PC-9 (cell line): ENCODE data around the gene TMEM237. TPM values are rescaled to one million over a fixed set of nuclear protein-coding genes. Genes with fewer than 3 reads are reported as not detected.
A peak's percentile ranks its signal among the peaks of the same experiment; 100 is the strongest.

Source experiments
- Bru-seq: library from RNA; stranded (reverse); fragments of 400-500 nt; gene quantifications from one replicate; lab custom pipeline; 2021; lab: Mats Ljungman, UMichigan
- BruChase-seq, 2 experiments: library from RNA; stranded (reverse); fragments of 400-500 nt; gene quantifications; one replicate each; lab custom pipeline; 2021; lab: Mats Ljungman, UMichigan
- BruUV-seq: library from RNA; stranded (reverse); fragments of 400-500 nt; replicated peaks from 2 replicates; lab custom pipeline; 2021; lab: Mats Ljungman, UMichigan
- CTCF ChIA-PET: fragments of 300-600 bp; sonication (Branson Sonifier 250); formaldehyde crosslinking; loops from one replicate; lab custom pipeline; 2022; ENCODE audit warnings: antibody characterized with exemption; lab: Charles Lee
- POLR2A ChIA-PET: fragments of 300-600 bp; sonication (Branson Sonifier 250); formaldehyde crosslinking; loops from one replicate; lab custom pipeline; 2022; ENCODE audit warnings: antibody characterized with exemption; ENCODE audit not compliant: unreplicated experiment; lab: Charles Lee
- DNase-seq, 2 experiments: peaks; one replicate each; pipeline versions ENCODE4 v3.0.0 to v3.0.0-alpha.2; 2015 to 2022; ENCODE audit warnings: mixed read lengths in 1 of 2
- H2AFZ ChIP-seq: fragments of 200-600 bp; sonication (generic); 2 replicates; pipeline ENCODE4 v1.8.1; 2017; ENCODE audit warnings: antibody characterized with exemption
- H3F3A ChIP-seq: fragments of 200-600 bp; sonication (generic); 2 replicates; pipeline ENCODE4 v1.8.1; 2017; ENCODE audit warnings: antibody characterized with exemption, mild to moderate bottlenecking, low read depth; ENCODE audit not compliant: insufficient read depth
- H3K27ac ChIP-seq: fragments of 200-600 bp; sonication (generic); 2 replicates; pipeline ENCODE4 v1.6.1; 2016; ENCODE audit warnings: mixed run types
- H3K27me3 ChIP-seq: fragments of 200-600 bp; sonication (generic); 2 replicates; pipeline ENCODE4 v1.6.1; 2016; ENCODE audit warnings: low read depth, mixed run types; ENCODE audit not compliant: insufficient read depth
- H3K36me3 ChIP-seq: fragments of 200-600 bp; sonication (generic); 2 replicates; pipeline ENCODE4 v1.6.1; 2016; ENCODE audit warnings: low read depth, mixed run types
- H3K4me1 ChIP-seq: fragments of 200-600 bp; sonication (generic); replicated peaks from 2 replicates; pipeline ENCODE4 v1.6.1; 2016; ENCODE audit warnings: mixed run types; ENCODE audit not compliant: insufficient read depth
- H3K4me2 ChIP-seq: fragments of 200-600 bp; sonication (generic); 2 replicates; pipeline ENCODE4 v1.6.1; 2017; ENCODE audit warnings: mixed run types
- H3K4me3 ChIP-seq: fragments of 200-600 bp; sonication (generic); 2 replicates; pipeline ENCODE4 v1.6.1; 2016; ENCODE audit warnings: mixed run types
- H3K79me2 ChIP-seq: fragments of 200-600 bp; sonication (generic); 2 replicates; pipeline ENCODE4 v1.6.1; 2017; ENCODE audit warnings: low read depth, mixed run types
- H3K9me2 ChIP-seq: fragments of 200-600 bp; sonication (generic); 2 replicates; pipeline ENCODE4 v1.8.1; 2017; ENCODE audit warnings: mild to moderate bottlenecking; ENCODE audit not compliant: insufficient read depth
- H3K9me3 ChIP-seq: fragments of 200-600 bp; sonication (generic); 2 replicates; pipeline ENCODE4 v1.8.1; 2016; ENCODE audit warnings: low read depth; ENCODE audit not compliant: insufficient read depth
- H4K20me1 ChIP-seq: fragments of 200-600 bp; sonication (generic); 2 replicates; pipeline ENCODE4 v1.8.1; 2017; ENCODE audit not compliant: insufficient read depth
- EZH2 ChIP-seq: fragments of 200-600 bp; sonication (generic); IDR thresholded peaks from 2 replicates; pipeline ENCODE4 v1.8.0; 2017; ENCODE audit warnings: antibody characterized with exemption, low read depth
- intact Hi-C: fragments of 100-400 bp; cut with micrococcal nuclease; formaldehyde crosslinking; loops from one replicate; pipeline ENCODE4 v1.10.0; 2022; ENCODE audit not compliant: unreplicated experiment
- long read RNA-seq: library from polyadenylated mRNA; stranded (forward); transcript quantifications from one replicate; pipeline ENCODE4 v2.0.0, GENCODE V29; 2022
- total RNA-seq: library from RNA; stranded (reverse); gene quantifications from 2 replicates; pipeline ENCODE4 v1.2.3, GENCODE V29; 2021
- TF ChIP-seq, protein P1 (sequence below): fragments of 200-600 bp; sonication (generic); conservative IDR thresholded peaks from 2 replicates; pipeline ENCODE4 v1.6.1; 2017; ENCODE audit warnings: mixed run types, antibody characterized with exemption, mild to moderate bottlenecking, moderate library complexity

Gene TMEM237, protein sequence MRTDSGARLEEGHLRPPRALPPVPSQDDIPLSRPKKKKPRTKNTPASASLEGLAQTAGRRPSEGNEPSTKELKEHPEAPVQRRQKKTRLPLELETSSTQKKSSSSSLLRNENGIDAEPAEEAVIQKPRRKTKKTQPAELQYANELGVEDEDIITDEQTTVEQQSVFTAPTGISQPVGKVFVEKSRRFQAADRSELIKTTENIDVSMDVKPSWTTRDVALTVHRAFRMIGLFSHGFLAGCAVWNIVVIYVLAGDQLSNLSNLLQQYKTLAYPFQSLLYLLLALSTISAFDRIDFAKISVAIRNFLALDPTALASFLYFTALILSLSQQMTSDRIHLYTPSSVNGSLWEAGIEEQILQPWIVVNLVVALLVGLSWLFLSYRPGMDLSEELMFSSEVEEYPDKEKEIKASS
- total RNA-seq (21.6 and 24.5 TPM in 2 replicates), Bru-seq, nascent RNA (percentile 74 among the genes with signal in this experiment), BruChase-seq, experiment 1, labeled RNA remaining after a 2-hour chase (percentile 82 among the genes with signal in this experiment), BruChase-seq, experiment 2, labeled RNA remaining after a 6-hour chase (percentile 75 among the genes with signal in this experiment)
- long read RNA-seq, transcript TMEM237-213 (12 exons, 1,824 nt) = major isoform, 27 of 57 reads
- long read RNA-seq, partial matches to known transcripts = 4 of 57 reads
- long read RNA-seq, other reads (novel, unspliced or antisense) = 24 of 57 reads

DNA sequence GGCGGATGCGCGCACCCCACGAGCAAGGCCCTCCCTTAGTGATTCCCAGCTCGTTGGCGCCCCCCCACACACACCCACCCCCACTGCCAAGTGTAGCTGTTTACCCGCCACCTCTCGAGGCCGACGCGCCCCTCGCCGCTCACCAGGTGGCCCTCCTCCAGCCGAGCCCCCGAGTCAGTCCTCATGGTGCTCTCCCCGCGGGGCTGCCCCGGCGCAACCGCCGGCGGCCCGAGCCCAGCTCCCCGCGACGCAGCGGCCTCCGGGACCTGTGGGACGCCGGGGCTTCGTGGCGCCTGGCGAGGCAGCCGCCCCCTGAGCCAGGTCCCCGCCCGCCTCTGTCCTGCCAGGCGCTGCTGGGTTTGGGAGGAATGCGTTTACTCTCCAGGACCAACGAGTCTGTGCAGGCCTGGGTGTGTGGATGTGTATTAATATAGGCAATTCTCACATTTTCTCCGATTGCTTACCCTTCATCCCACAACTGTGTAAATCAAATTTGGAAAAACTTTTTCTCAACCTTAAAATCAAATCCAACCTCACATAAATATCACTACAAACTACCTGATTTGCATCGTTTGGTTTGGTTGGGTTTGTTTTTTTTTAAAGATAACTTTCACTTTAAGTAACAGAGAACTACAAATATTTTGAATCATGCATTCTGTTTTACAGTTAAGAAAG, at the start of gene TMEM237:
TSS of gene TMEM237 (minus strand) at position 288 of the 675 bp plus-strand sequence. CDS start at position 185, 103 bp downstream.
- H3K4me1 ChIP-seq = peaks cover 11% of the 10 kb centered on the region; the same call in 1 of the 2 replicates
- H4K20me1 ChIP-seq = no peaks in the 10 kb centered on the region
- no peaks in the 10 kb centered on the region for H3K9me3 ChIP-seq
- CTCF ChIA-PET = interaction anchor here (0.7 kb wide), 1 partner anchor 99 kb away, joined by 3 read pairs; no protein-coding TSS in a partner anchor
- no peak for TF ChIP-seq EZH2
- TF ChIP-seq, protein P1, sequence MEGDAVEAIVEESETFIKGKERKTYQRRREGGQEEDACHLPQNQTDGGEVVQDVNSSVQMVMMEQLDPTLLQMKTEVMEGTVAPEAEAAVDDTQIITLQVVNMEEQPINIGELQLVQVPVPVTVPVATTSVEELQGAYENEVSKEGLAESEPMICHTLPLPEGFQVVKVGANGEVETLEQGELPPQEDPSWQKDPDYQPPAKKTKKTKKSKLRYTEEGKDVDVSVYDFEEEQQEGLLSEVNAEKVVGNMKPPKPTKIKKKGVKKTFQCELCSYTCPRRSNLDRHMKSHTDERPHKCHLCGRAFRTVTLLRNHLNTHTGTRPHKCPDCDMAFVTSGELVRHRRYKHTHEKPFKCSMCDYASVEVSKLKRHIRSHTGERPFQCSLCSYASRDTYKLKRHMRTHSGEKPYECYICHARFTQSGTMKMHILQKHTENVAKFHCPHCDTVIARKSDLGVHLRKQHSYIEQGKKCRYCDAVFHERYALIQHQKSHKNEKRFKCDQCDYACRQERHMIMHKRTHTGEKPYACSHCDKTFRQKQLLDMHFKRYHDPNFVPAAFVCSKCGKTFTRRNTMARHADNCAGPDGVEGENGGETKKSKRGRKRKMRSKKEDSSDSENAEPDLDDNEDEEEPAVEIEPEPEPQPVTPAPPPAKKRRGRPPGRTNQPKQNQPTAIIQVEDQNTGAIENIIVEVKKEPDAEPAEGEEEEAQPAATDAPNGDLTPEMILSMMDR = no peak
- peak in 1 of 2 experiments; percentile 42 for DNase-seq
- H3K27me3 ChIP-seq = no peaks in the 10 kb centered on the region
- POLR2A ChIA-PET = interaction anchor here (0.6 kb wide), 1 partner anchor 438 kb away, joined by 6 read pairs; no protein-coding TSS in a partner anchor
- peak within 1 kb of the TSS; percentile 73 for H3K27ac ChIP-seq
- H2AFZ ChIP-seq = peak within 1 kb of the TSS; percentile 99
- intact Hi-C loops = loop anchor here (5.0 to 10.0 kb wide), 3 partner anchors 189 to 409 kb away; partner anchors contain the start of genes STRADB and TRAK2
- H3K4me3 ChIP-seq = peak within 1 kb of the TSS; percentile 80
- H3K4me2 ChIP-seq = peak within 1 kb of the TSS; percentile 94
- no TSS peak for BruUV-seq
- no peaks in the 10 kb centered on the region for H3F3A ChIP-seq
- H3K79me2 ChIP-seq = peaks cover 6% of the 10 kb centered on the region
- no peaks in the 10 kb centered on the region for H3K9me2 ChIP-seq
- no peaks in the 10 kb centered on the region for H3K36me3 ChIP-seq

DNA sequence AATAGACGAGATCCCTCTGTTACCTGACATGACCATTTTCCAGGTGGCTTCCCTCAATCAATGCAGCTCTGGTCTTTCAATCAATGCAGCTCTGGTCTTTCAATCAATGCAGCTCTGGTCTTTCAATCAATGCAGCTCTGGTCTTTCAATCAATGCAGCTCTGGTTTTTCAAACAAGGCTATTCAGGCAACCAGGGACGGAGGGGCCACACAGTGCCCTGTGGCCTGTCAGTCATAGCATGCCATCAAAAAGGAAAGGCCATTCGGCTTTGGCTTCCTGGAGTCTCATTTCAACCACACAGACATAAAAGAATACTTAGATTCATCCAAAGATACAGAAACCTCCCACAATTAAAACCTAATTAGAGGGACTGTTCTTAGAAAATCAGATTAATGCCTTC, 41.9 kb upstream of the TMEM237 start:
- H4K20me1 ChIP-seq = no peaks in the 10 kb centered on the region
- H2AFZ ChIP-seq = no peak overlapping the region
- DNase-seq = no peak
- POLR2A ChIA-PET = no interaction called here
- BruUV-seq = no TSS peak
- CTCF ChIA-PET = no interaction called here
- H3K9me2 ChIP-seq = no peaks in the 10 kb centered on the region
- H3K36me3 ChIP-seq = no peaks in the 10 kb centered on the region
- no peak for TF ChIP-seq EZH2
- TF ChIP-seq, protein P1 = no peak
- intact Hi-C loops = no loop called here
- no peak overlapping the region for H3K27ac ChIP-seq
- no peaks in the 10 kb centered on the region for H3K27me3 ChIP-seq
- no peak overlapping the region for H3K4me2 ChIP-seq
- no peaks in the 10 kb centered on the region for H3K79me2 ChIP-seq
- H3K4me1 ChIP-seq = no peaks in the 10 kb centered on the region
- H3K9me3 ChIP-seq = no peaks in the 10 kb centered on the region
- no peak overlapping the region for H3K4me3 ChIP-seq
- H3F3A ChIP-seq = no peaks in the 10 kb centered on the region

DNA sequence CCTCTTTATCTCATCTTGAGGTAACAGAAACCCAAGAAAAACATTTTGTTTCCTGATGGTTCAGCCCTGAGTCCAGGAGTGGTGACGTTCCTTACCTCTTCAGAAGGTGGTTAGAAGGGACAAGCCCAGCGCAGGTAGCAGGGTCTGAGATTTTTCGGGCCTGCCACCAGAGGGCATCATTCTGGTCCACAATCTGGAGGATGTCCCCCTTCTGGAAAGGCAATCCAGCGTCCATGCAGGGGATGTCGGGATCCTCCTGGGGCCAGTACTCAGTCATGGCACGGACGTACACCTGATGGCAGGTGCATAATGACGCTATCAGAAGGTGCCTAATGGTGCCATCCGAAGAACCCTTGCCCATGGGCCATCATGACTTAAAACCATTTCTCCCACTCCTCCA, 37.4 kb upstream of the TMEM237 start:
- no peaks in the 10 kb centered on the region for H4K20me1 ChIP-seq
- H3K4me2 ChIP-seq = no peak overlapping the region
- ChIA-PET POLR2A (no interaction called here), CTCF (no interaction called here)
- H3K36me3 ChIP-seq = no peaks in the 10 kb centered on the region
- no peak for TF ChIP-seq EZH2
- TF ChIP-seq, protein P1 = peak; percentile 53
- no peaks in the 10 kb centered on the region for H3K4me1 ChIP-seq
- no peaks in the 10 kb centered on the region for H3F3A ChIP-seq
- H3K9me3 ChIP-seq = no peaks in the 10 kb centered on the region
- H2AFZ ChIP-seq = no peak overlapping the region
- intact Hi-C loops = no loop called here
- DNase-seq = peak in 1 of 2 experiments; percentile 9
- H3K27ac ChIP-seq = no peak overlapping the region
- no TSS peak for BruUV-seq
- no peaks in the 10 kb centered on the region for H3K27me3 ChIP-seq
- H3K79me2 ChIP-seq = no peaks in the 10 kb centered on the region
- no peak overlapping the region for H3K4me3 ChIP-seq
- H3K9me2 ChIP-seq = no peaks in the 10 kb centered on the region
